Measurements from ENCODE around the gene CD300C.
"Not testable (repeated sequence)": the region's sequence is repeated elsewhere in the genome, so short reads cannot be mapped to it uniquely, and the experiment has no call there.

Gene CD300C

GRCh38 chr17:74545843-74546230 lies at the start of gene CD300C:
CD300C (minus strand) TSS chr17:74546115; CDS start chr17:74545782, 333 bp downstream.
- peak; percentile 62 to 83 for DNase-seq

DNA sequence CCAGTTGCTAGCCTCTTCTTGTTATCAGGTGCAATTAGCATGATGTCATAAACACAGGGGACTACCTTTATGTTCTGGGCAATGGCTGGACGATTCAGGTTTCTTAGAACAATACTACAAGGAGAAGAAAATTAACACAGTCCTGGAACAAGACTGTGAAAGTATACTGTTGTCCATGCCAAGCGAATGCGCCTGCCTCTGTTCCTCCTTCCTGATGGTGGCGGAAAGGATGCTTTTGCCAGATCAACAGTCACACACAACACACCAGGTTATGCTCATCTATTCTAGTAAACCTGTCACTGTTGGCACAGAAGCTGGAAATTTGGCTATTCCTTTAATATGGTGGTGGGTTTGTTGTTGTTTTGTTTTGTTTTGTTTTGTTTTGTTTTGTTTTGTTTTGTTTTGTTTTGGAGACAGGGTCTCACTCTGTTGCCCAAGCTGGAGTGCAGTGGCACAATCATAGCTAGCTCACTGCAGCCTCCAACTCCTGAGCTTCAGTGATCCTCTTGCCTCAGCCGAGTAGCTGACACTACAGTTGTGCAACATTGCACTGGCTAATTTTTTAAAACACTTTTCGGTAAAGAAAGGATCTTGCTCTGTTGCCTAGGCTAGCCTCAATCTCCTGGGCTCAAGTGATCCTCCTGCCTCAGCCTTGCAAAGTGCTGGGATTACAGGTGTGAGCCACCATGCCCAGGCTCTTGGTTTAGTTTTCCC lies 49.3 kb upstream of the CD300C start:
- DNase-seq, result no peak

GRCh38 chr17:74592087-74592990 lies 46.4 kb upstream of the CD300C start, which contains the start of gene CD300LD:
CD300LD (minus strand) TSS chr17:74592283; CDS start chr17:74592202, 81 bp downstream.
- peak; percentile 82 to 85 for DNase-seq

DNA sequence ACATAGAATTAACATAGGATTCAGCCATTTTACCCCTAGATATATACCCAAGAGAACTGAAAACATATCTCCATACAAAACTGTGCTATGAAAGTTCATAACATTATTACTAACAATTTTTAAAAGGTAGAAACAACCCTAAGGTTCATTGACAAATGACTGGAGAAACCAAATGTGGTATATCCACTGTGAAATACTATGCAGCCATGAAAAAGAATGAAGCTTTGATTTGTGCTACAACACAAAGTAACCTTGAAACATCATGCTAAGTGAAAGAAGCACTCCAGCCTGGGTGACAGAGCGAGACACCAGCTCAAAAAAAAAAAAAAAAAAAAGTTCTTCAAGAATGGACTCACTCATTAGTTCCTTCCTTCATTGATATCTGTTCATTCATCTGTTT lies 45.6 kb upstream of the CD300C start:
- no peak for DNase-seq

DNA sequence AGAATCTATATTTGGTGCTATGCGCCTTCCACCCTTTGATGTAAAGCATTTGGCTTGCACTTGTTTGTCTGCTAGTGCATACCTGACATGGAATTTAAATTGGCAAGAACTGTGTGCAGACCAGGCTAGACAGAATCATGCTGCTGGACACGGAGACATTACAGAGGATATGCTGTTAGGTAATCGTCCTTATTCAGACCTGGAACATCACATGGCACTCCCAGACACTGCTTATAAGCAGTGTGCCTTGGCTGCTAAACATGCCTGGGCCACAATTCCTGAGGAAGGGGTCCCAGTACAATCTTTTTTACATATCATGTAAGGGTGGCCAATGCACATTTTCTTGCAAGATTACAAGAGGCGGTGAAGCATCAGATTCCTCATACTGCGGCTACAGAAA lies 39.8 kb upstream of the CD300C start:
- no peak for DNase-seq

- DNase-seq, result no peak
These were observed 38.6 kb upstream of the CD300C start for GRCh38 chr17:74584292-74585060.

GRCh38 chr17:74582633-74583032 lies 36.7 kb upstream of the CD300C start:
- DNase-seq, result no peak

DNA sequence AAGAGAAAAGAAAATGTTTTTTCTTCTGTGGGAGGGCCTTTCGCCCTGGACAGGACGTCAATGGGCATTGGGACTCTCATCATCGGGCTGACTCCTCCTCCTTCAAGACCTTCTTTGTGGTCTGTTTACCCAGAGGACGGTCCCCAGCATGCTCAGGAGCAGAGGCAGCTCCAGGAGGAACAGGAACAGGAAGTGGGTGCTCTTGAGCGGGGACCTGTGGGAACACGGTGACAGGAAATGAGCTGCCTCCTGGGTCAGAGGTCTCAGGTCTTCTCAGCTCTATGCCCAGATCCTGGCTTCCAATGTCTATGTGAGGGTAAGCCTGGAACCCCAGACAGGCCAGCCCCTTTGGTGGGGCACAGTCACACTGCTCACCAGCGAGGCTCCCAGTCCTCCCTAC lies 34.0 kb upstream of the CD300C start:
- DNase-seq, result peak; percentile 64 to 74

GRCh38 chr17:74578979-74579378 lies 33.1 kb upstream of the CD300C start:
- DNase-seq, result no peak

GRCh38 chr17:74574489-74575142 lies 28.7 kb upstream of the CD300C start:
- DNase-seq, result no peak

GRCh38 chr17:74573635-74574034 lies 27.7 kb upstream of the CD300C start:
- DNase-seq, result not testable (repeated sequence)

- DNase-seq, result no peak
These were observed 27.3 kb upstream of the CD300C start for GRCh38 chr17:74573169-74573568.

DNA sequence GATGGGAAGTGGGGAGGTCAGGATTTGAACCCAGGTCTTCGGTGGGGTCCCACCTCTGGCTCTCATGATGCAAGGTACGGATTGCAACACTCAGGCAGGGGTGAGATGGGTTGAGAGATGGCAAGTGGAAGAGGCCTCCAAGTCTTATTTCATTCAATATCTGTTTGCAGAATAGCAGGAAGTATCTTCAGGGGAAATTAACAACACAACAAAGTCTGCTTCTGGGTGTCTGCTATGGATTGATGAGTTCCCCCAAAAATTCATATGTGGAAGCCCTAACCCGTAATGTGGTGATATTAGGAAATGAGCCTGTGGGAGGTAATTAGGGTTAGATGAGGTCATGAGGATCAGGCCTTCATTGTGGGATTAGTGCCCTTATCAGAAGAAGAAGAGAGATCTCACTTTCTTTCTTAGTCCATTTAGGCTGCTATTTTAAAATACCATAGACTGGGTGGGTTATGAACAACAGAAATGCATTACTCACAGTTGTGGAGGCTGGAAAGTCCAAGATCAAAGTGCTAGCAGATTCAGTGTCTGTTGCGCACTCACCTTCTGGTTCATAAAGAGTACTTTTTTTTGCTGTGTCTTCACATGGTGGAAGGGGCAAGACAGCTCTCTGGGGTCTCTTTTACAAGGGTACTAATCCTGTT lies 25.8 kb upstream of the CD300C start:
- DNase-seq, result no peak

GRCh38 chr17:74569020-74570003 lies 23.4 kb upstream of the CD300C start:
- peak; percentile 95 to 96 for DNase-seq

DNA sequence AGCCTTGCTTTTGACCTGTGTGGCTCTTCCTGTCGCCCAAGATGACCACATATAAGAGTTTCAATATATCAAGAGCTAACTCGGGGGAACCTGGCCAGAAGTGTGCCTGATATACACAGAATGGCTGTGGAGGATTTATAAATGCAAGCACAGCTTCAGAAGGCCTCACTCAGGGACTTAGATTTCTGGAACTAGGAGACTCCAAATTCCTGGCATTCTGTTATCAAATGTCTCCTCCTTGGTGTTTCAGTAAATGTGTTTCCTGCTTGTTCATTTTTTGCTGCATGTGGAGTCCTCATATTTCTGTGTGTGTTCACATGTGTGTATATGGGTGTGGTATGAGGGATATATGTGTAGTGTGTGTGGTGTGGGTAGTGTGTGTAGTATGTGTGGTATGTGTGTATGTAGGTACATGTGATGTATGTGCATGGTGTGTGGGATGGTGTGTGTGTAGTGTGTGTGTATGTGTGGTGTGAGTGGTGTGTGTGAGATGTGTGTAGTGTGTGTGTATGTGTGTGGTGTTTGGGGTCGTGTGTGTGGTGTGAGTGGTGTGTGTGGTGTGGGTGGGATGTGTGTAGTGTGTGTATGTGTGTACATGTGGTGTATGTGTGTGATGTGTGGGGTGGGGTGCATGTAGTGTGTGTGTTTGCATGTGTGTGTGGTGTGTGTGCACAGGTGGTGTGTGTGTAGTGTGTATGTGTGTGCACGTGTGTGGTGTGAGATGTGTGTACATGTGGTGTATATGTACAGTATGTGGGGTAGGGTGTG lies 22.4 kb upstream of the CD300C start:
- DNase-seq, result no peak

GRCh38 chr17:74567397-74567796 lies 21.5 kb upstream of the CD300C start, which contains the start of gene CD300H:
CD300H (minus strand) TSS chr17:74567509.
- no peak for DNase-seq

DNA sequence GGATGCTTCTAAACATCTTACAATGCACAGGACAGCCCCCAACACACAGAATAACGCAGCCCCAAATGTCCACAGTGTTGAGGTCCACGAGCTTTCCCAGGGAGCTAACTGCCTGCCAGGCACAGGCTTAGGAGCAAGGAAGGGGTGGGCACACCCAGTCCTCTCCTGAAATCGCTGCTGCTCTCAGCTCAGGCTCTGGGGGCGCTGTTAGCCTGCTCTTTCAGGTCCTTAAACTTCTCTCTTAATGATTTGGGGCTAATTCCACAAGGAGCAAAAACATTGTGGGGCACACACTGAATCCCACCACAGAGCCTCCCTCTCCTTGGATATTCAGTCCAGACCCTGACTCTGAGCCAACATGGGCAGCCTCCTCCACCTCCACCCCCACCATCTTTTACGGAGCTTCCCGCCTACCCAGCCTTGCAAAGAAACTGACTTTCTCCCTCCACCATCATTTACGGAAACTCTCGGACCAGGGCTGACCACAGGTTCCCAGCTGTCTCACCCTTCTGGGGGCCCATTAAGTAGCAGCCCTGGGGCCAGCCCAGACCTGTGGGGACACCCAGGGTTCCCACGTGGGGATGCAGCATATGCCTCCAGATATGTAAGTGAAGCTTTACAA lies 20.3 kb upstream of the CD300C start:
- DNase-seq, result peak; percentile 72 to 90

DNA sequence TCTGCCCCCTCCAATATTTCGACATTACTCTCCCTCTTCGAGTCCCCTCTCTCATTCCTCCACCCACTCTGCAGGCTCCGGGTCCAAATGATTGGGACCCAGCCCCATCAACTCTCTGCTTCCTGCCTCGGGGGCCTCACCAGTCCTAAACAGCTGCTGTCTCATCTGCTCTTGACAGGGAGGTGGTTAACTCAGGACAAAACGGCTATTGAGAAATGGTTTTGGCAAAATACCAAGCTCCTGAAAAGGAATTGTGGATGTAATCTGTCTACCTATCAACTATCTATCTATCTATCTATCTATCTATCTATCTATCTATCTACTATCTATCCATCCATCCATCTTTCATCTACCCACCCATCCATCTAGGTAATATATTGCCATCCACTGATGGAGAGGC lies 19.2 kb upstream of the CD300C start:
- no peak for DNase-seq

GRCh38 chr17:74563358-74563757 lies 17.4 kb upstream of the CD300C start:
- DNase-seq, result no peak

Measured in Kasumi-1 (cell line).